Renal cortex interstitium (tissue), 11 donors: ENCODE measurements around the gene UQCRH. TPM values are rescaled to one million over a fixed set of nuclear protein-coding genes. Genes with fewer than 3 reads are reported as not detected.
"Not testable (repeated sequence)": the region's sequence is repeated elsewhere in the genome, so short reads cannot be mapped to it uniquely, and the experiment has no call there.

Experiments used
- DNase-seq, 11 donors: peaks; one replicate each; pipeline ENCODE4 v3.0.0-alpha.2; 2013; ENCODE audit warnings: low read depth in 9 of 11, low spot score in 4 of 11; ENCODE audit errors: extremely low read depth in 1 of 11
- polyA plus RNA-seq, 3 donors: library from polyadenylated mRNA; unstranded; fragments of 120-200 nt; gene quantifications; one replicate each; pipeline ENCODE4 v1.2.1, GENCODE V29; 2013; ENCODE audit not compliant: insufficient read length in 3 of 3

The UQCRH gene
- polyA plus RNA-seq, 3 donors, result 371 to 472 (median 423) TPM

DNA sequence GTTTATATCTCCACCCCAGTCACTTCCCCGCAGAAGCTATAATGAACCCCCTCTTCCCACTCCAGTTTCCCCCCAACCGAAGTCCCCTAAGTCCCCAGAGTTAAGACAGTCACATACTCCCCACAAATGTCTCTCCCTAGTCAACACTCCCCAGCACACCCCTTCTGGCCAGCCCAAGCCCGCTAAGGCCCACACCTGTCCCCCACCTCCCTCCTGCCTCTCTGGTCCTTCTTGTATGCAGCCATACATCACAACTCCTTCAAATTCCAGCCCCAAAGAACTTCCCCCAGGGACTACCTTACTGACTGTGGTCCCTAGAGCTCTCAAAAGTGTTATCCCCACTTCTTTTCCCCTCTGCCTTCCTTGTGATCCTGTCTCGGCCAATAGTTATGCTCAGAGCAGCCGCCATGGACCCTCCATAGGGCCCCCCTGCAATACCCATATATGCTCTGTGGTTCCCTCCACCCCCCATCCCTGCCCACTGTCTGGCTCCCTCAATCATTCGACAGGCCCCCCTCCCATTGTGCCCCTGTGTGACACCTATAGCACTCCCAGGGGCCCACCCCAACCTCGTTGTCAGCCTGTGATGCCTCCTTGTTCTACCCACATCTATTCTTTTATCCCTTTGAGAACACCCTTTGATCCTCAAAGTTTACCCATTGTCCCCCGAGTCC is 39.3 kb downstream of the UQCRH start:
- no peak for DNase-seq

DNA sequence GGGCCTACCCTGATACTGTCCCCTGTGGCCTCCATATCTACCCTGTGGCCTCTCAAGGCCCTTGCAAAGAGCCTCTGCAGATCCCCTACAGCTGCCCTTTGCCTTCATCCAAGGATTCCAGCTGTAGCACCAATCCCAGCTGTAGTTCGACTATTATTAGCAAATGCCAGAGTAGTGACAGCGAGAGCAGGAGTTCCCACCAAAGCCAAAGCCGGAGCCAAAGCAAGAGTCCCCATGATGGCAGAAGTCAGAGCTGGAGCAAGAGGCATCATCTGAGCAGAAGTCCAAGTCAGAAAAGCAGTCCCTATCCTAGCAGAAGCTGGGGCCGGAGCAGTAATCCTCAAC is 39.8 kb downstream of the UQCRH start:
- DNase-seq, result no peak

DNA sequence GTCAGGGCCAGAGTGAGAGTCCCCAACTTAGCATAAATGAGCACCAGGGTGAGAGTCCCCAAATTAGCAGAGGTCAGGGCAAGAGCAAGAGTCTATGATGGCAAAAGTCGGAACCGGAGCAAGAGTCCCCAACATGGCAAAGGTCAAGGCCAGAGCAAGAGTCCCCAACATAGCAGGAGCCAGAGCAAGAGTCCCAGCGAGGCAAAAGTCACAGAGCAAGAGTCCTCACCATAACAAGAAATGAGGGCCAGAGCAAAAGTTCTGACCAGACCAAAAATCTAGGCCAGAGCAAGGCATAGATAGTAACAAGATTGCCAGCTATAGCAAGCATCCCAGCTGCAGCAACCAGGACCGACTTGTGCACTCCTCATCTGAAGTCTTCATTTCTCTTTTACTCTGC is 40.2 kb downstream of the UQCRH start:
- DNase-seq, result no peak

DNA sequence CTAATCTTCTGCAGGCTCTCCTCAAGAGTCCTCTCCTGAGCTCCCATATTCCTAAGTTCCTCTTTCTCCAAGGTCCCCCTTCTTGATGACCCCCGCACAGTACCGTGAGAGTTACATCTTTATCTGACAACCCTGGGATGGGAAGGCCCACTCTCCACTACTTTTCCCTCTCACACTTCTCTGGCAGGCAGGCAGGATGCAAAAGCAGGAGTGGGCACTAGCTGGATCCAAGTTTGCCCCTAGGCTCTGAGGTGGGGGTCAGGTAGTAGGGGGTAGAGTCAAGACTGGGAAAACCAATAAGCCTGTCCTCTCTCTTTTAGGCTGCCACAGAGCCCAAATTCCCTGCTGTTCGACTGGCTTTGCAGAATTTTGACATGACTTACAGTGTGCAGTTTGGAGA is 41.0 kb downstream of the UQCRH start:
- no peak for DNase-seq

DNA sequence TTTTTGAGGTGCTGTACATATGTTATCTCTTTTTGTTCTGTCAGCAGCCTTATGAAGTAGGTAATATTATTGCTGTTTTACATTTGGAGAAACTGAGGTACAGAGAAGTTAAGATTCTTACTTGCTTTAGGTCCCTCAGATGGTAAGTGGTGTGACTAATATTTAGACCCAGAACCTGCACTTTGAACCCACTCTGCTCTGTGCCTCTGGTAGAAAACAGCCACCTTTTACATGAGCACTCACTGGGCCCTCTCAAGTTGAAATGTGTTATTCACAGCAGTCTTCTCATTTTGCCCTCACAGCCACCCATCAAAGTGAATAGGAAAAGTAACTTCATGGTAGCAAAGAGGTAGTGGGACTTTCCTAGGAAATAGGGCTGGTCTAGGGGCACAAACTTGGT is 41.8 kb downstream of the UQCRH start:
- no peak for DNase-seq

DNA sequence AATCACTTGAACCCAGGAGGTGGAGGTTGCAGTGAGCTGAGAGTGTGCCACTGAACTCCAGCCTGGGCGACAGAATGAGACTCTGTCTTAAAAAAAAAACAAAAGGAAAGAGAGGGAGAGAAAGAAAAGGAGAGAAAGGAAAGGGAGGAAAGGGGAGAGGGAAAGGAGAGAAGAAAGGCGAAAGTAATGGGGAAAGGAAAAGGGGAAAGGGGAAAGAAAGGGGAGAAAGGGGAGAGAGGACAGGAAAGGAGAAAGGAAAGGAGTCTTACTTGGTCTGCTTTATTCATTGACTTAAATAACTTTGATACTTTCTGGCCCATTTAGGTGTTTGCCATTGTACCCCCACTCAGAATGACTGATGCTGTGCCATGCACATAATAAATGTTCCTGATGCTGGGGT is 48.9 kb downstream of the UQCRH start:
- DNase-seq, result no peak

DNA sequence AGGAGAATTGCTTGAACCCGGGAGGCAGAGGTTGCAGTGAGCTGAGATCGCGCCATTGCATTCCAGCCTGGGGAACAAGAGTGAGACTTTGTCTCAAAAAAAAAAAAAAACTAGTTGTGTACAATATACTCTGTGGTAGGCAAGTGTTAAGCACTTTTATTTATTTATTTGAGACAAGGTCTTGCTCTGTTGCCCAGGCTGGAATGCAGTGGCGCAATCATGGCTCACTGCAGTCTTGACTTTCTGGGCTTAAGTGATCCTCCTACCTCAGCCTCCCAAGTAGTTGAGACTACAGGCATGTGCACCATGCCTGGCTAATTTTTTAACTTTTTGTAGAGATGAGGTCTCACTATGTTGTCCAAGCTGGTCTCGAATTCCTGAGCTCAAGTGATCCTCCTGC is 52.4 kb downstream of the UQCRH start:
- not testable (repeated sequence) for DNase-seq

DNA sequence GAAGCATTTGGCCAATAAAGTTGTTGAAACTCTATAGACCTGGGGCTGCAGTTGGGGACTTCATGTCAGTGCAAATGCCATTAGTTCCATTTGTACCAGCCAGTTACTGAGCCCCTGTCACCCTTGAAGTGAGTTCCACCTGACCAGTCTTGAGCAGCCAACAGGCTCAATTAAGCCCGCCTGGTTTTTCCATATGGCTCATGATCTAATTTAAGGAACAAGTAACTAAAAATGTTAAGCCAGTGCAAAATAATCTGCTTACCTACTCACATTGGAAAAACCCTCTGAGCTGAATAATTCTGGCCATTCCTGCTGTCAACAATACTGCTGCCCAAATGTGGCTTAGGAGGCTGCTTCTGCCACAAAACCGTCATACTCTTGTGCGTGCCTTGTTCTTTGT is 58.7 kb downstream of the UQCRH start:
- DNase-seq, result no peak

DNA sequence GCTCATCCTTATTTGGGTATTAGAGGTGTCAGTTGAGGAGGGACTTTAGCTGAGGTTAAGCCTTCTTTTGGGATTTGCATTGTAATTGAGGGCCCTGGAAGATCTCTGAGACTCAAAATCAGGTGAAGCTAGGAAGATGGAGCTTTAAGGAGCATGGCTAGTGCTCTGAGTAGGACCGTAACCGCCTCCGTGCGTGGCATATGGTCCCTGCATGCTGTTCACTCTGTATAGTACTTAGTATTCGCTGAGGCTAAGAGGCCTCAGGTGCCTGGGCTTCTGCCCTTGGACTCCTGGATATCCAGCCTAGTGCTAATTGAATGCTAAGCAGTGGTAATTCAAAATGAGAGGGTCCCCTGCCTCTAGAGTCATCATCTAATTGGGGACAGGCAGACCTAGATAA is 59.6 kb downstream of the UQCRH start:
- DNase-seq, result no peak

DNA sequence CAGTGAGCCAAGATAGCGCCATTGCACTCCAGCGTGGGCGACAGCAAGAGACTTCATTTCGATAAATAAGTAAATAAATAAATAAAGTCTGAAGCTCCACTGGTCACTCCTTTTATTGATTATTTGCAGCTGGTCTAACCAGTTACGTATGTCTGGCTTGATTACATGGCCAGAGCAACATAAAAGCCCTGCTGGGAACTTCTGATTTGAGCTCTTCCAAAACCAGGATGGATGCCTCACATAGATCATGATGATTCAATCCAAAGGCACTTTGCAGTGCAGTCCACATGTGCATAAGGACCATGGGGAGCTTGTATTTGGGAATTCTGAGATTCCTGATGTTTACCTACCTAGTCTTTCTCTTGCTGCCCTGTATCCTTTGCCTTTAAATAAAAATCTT is 61.1 kb downstream of the UQCRH start:
- DNase-seq, result no peak

DNA sequence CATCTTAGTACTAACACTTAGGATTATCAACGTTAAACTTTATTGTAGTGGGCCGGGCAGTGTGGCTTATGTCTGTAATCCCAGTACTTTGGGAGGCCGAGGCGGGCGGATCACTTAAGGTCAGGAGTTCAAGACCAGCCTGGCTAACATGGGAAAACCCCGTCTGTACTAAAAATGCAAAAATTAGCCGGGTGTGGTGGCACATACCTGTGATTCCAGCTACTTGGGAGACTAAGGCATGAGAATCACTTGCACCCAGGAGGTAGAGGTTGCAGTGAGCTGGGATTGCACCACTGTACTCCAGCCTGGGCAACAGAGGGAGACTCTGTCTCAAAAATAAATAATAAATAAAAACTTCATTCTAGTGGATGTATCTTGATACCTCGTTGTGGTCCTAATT is 62.3 kb downstream of the UQCRH start:
- DNase-seq, result not testable (repeated sequence)

Other genes starting within 250 kb of the UQCRH start
- gene PIK3R3, start 171.1 kb upstream of the UQCRH start, polyA plus RNA-seq, result 10 to 100 TPM; 19.8 to 32.3 (median 32.3) TPM
- 10 to 100 TPM; 51.5 to 97.3 (median 53.7) TPM for gene TSPAN1, start 128.6 kb upstream of the UQCRH start, polyA plus RNA-seq
- not detected for gene P3R3URF, start 127.2 kb upstream of the UQCRH start, polyA plus RNA-seq
- 10 to 100 TPM; 71.1 to 92.8 (median 80.0) TPM for gene POMGNT1, start 105.3 kb upstream of the UQCRH start, polyA plus RNA-seq
- 1 to 10 TPM; 2.7 to 6.1 (median 2.7) TPM for gene LURAP1, start 100.4 kb upstream of the UQCRH start, polyA plus RNA-seq
- gene RAD54L, start 55.9 kb upstream of the UQCRH start, polyA plus RNA-seq, result 10 to 100 TPM; 12.6 to 15.5 (median 13.2) TPM
- gene LRRC41, start 82 bp upstream of the UQCRH start, polyA plus RNA-seq, result 10 to 100 TPM; 82.3 to 96.8 (median 90.6) TPM
- 10 to 100 TPM; 26.9 to 31.7 (median 28.2) TPM for gene NSUN4, start 37.1 kb downstream of the UQCRH start, polyA plus RNA-seq
- 10 to 100 TPM; 20.8 to 34.7 (median 24.6) TPM for gene FAAH, start 90.6 kb downstream of the UQCRH start, polyA plus RNA-seq
- under 1 TPM in 1 of 3 donors, not detected in 2; 0.05 TPM for gene DMBX1, start 186.1 kb downstream of the UQCRH start, polyA plus RNA-seq
- not detected for gene KNCN, start 247.9 kb downstream of the UQCRH start, polyA plus RNA-seq